Fibroblast of peridontal ligament (primary cell): ENCODE results near the gene PARK7.
A peak's percentile ranks its signal among the peaks of the same experiment; 100 is the strongest.
"Not testable (repeated sequence)": the region's sequence is repeated elsewhere in the genome, so short reads cannot be mapped to it uniquely, and the experiment has no call there.

Experiments
- DNase-seq: peaks from one replicate; pipeline ENCODE4 v3.0.0-alpha.2; 2010; ENCODE audit errors: extremely low read depth

Gene PARK7

DNA sequence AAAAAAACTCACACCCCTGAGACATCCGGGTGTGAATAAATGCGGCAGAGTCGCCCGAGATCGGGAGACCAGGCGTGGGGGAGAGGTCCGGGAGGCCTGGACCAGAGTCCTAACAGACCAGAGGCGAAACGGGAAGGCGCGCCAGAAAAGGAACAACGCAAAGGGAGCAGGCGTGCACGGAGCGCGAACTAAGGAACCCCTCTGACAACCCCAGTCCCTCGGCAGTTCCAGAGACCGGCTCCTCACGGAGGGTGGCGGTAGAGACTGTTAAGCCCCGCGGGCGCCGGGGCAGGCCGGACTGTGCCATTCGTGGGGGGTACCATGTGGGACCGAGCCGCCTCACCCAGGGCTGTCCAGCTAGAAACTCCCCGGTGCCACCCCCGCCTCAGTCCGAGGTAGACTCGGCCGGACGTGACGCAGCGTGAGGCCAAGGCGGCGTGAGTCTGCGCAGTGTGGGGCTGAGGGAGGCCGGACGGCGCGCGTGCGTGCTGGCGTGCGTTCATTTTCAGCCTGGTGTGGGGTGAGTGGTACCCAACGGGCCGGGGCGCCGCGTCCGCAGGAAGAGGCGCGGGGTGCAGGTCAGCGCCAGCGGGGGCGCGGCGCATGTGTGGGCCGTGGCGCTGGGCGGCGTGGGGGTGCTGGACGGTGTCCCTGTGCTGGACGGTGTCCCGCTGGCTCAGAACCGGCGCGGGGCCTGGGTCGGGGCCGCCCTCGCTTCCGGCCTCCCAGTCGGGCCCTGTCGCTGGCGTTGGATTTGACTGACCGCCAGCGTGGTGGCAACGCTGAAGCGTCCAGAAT, at the start of gene PARK7:
Gene PARK7 (plus strand): TSS at position 496 of the 798 bp plus-strand sequence. CDS start 1,075 bp downstream, outside the sequence.
- peak; percentile 98 for DNase-seq

GRCh38 chr1:7912145-7912544, 49.4 kb upstream of the PARK7 start:
- DNase-seq: no peak

DNA sequence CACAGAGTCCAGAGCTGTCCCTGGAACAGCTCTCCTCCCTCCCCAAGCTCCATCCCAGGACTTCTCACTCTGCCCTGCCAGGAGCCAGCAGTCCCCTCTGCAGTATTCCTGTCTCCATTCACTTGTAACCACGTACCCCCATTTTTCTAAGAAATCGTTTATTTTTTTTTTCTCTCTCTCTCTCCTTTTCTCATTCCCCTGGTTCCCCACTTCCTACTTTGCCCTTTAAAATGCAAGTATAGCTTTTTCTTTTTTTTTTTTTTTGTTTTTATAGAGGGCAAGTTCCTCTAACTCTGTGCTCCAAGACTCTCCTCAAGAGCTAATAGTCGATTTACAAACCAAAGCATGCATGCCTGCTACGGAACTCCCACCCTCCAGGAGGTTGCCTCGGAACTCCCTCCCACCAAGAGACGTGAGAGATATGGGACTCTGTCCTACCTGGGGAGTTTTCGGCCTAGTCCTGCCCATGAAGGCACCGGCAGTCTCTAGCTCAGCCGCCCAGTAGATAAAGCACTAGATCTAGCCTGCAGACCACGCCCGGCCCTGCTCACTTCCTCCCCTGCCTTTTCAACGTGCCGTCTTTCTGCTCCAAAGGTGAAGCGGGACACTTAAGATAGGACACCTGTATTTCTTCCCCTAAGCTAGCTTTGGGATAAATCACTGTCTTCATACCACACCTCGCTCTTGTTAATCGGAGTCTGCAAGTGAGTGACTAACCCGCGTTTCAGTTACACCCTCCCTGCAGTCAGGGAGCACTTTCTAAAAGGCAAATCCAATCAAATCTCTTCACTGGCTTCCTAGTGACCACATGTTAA, 48.6 kb upstream of the PARK7 start:
- no peak for DNase-seq

DNA sequence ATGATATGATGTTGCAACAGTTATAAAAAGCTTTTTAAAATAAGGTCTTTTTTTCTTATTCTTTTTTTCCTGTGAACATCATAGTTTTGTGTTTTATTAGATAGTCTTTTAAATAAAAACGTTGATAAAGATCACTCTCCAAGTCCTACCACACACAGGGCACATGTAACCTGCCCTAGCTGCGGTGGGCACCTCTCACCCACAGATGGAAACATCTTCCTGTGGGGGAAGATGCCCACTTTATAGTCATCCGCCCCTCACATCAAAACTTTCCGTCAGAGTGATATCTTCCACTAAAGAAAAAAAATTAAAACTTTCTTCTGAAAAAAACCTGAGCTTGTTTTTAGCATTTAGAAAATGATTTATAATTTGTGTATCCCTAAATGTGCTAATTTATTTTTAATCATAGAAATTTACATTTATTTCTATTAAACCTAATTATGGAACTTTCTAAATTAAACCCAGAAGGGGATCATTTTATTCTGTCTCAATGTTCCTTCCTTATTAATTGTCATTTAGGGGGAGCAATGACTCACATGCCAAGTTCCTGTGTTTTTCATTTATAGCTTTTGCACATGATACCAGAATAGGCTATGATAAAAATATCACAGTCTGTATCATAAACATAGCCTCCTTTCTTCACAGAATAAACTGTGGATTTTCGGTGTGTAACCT, 45.5 kb upstream of the PARK7 start:
- no peak for DNase-seq

GRCh38 chr1:7916501-7916830, 45.0 kb upstream of the PARK7 start:
- no peak for DNase-seq

DNA sequence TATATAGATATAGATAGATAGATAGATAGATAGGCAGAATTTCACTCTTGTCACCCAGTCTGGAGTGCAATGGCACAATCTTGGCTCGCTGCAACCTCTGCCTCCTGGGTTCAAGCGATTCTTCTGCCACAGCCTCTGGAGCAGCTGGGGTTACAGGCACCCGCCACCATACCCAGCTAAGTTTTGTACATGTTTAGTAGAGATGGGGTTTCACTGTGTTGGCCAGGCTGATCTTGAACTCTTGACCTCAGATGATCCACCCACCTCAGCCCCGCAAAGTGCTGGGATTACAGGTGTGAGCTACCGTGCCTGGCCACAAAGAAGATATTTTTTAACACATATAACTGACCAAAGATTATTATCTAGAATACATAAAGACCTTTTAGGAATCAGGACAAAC, 43.5 kb upstream of the PARK7 start:
- DNase-seq: not testable (repeated sequence)

- DNase-seq: no peak
These were observed 41.6 kb upstream of the PARK7 start for GRCh38 chr1:7919880-7920279.

GRCh38 chr1:7921796-7922195, 39.7 kb upstream of the PARK7 start:
- peak; percentile 61 for DNase-seq

- DNase-seq: peak; percentile 71
These were observed 39.2 kb upstream of the PARK7 start for GRCh38 chr1:7922301-7922700.

- DNase-seq: not testable (repeated sequence)
These were observed 34.5 kb upstream of the PARK7 start for GRCh38 chr1:7927061-7927460.

- no peak for DNase-seq
These were observed 33.3 kb upstream of the PARK7 start for GRCh38 chr1:7928247-7928646.

DNA sequence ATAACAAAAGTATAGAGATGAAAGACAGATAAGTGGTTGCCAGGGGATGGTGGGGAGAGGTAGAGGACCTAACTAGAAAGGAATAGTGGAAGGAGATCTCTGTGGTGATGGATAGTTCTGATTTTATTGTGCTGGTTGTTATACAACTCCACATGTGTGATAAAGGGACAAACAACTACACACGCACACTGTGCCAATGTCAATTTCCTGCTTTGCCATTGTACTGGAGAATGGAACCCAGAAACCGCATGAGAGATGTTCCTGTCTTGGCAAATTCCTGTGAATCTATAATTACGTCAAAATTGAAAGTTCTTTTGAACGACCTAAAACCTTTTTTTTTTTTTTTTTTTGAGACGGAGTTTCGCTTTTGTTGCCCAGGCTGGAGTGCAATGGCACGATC, 31.9 kb upstream of the PARK7 start:
- DNase-seq: no peak

GRCh38 chr1:7930645-7931445, 30.7 kb upstream of the PARK7 start:
- no peak for DNase-seq

DNA sequence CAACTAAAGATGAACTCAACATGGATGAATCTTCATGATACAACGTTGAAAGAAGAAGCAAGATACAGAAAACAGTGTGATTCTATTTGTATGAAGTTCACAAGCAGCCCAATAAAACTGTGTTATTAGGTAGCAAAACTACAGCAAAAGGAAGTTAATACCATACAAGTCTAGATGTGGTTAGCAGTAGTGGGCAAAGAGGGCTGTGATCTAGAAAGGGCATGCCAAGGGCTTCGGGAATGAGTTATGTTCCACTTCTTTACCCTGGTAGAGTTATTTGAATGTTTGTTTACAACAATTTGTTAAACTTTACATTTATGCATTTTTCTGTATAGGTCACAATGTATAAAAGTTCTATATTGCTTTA, 30.1 kb upstream of the PARK7 start:
- no peak for DNase-seq

GRCh38 chr1:7932524-7933138, 28.9 kb upstream of the PARK7 start:
- no peak for DNase-seq

DNA sequence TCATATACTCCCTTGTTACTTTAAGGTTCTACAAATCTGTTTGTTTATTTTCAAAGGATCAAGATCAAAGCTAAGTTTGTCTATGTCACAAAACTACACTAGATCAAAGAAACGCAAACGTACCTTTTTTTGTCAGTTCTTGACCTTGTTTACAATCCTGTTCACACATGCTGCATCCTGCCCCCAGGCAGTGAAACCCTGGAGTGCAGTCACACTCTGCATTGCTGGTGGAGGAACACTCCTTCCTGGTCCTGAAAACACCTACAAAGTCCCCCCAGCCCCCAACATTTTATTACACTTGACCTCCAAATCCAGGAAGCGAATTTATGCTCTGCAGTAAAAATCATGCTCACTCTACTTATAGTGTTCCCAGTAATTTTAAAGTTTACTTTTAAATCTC, 23.4 kb upstream of the PARK7 start:
- DNase-seq: no peak

GRCh38 chr1:7940034-7940433, 21.5 kb upstream of the PARK7 start:
- no peak for DNase-seq

- no peak for DNase-seq
These were observed 20.6 kb upstream of the PARK7 start, which contains the start of gene TNFRSF9 for GRCh38 chr1:7940745-7941436. Gene TNFRSF9 (minus strand): TSS chr1:7940839. CDS start chr1:7939994, 845 bp downstream.

- no peak for DNase-seq
These were observed 20.1 kb upstream of the PARK7 start for GRCh38 chr1:7941437-7941793.

DNA sequence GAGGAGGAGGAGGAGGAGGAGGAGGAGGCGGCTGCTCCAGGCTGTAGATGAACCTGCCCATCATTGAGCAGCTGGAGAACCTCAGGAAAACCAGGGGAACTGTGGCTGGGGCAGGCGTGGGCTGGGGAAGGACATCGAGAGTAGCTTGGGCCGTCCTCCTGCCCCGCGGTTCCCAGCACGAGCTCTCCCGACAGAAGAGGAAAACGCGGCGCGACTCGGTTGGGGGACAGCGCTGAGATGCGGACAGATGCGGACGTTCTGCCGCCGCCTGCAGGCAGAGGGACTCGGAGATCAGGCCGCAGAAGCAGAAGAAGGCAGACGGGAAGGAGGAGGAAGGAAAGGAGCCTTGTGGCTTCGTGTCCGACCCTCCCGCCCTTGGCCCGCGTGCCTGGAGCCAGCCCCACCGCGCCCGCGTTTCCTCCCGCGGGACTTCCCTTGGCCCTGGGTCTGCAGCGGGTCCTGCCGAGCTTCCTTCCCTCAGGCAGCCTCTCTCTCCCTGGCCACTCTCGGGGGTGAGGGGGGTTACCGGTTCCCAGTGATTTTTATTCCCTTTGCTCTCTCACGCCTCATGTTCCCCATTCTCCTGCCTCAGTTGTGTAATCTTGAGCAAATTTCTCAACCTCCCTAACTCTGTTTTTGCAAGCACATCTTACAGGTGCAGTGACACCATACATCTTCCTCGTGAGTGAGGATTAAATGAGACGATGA, 19.1 kb upstream of the PARK7 start:
- DNase-seq: peak; percentile 39
